A549 (cell line): ENCODE data around the gene ANKRD13A. TPM values are rescaled to one million over a fixed set of nuclear protein-coding genes. Genes with fewer than 3 reads are reported as not detected.
A peak's percentile ranks its signal among the peaks of the same experiment; 100 is the strongest.

Source experiments
- ATAC-seq, 2 experiments: fragments of 200-7000 bp in 1 of 2; fragments of >200 bp in 1 of 2; cut with Nextera tagmentation in 1 of 2; cut with Tn5 transposase in 1 of 2; 3 replicates each; pipeline versions ENCODE4 v1.8.0 to v1.9.1; 2018 to 2020; ENCODE audit warnings: mild to moderate bottlenecking in 1 of 2, moderate library complexity in 1 of 2
- CTCF ChIA-PET: fragments of 300-600 bp; sonication (Branson Sonifier 250); formaldehyde crosslinking; extraction: SDS; loops from one replicate; lab custom pipeline; 2021; ENCODE audit warnings: antibody characterized with exemption, inconsistent platforms; lab: Yijun Ruan, JAX
- POLR2A ChIA-PET: fragments of 350-600 bp; formaldehyde crosslinking; extraction: SDS; loops from one replicate; lab custom pipeline; 2021; ENCODE audit warnings: antibody characterized with exemption, inconsistent platforms; lab: Yijun Ruan, JAX
- DNase-seq, 2 experiments: peaks; one replicate each; pipeline versions ENCODE4 v3.0.0 to v3.0.0-alpha.2; 2011 to 2016; ENCODE audit warnings: low read depth in 1 of 2, low spot score in 1 of 2
- FAIRE-seq: peaks from 2 replicates; lab custom pipeline; 2011; peaks lifted over from hg19 to GRCh38; lab: Jason Lieb, UNC
- H3K27ac ChIP-seq, 2 experiments: fragments of >200 bp; sonication (Bioruptor Twin); formaldehyde crosslinking; 3 replicates each; pipeline ENCODE4 v1.5.1; 2016 to 2017
- H3K4me1 ChIP-seq: fragments of >200 bp; sonication (Bioruptor Twin); formaldehyde crosslinking; 3 replicates; pipeline ENCODE4 v1.6.1; 2016
- H3K4me2 ChIP-seq: fragments of >200 bp; sonication (Bioruptor Twin); formaldehyde crosslinking; 3 replicates; pipeline ENCODE4 v1.6.1; 2016
- H3K4me3 ChIP-seq: fragments of >200 bp; sonication (Bioruptor Twin); formaldehyde crosslinking; 3 replicates; pipeline ENCODE4 v1.5.1; 2016
- H3K9me3 ChIP-seq: fragments of >200 bp; sonication (Bioruptor Twin); formaldehyde crosslinking; 3 replicates; pipeline ENCODE4 v1.6.1; 2016
- CEBPB ChIP-seq, 2 experiments: fragments of >200 bp in 1 of 2; sonication (Bioruptor Twin) in 1 of 2; formaldehyde crosslinking in 1 of 2; IDR thresholded peaks; 2 replicates each; pipeline ENCODE4 v1.6.1; 2012 to 2016
- CHD2 ChIP-seq: fragments of 150-350 bp; IDR thresholded peaks from 2 replicates; pipeline ENCODE4 v1.6.1; 2014; ENCODE audit warnings: low read length; ENCODE audit not compliant: partially characterized antibody
- ESRRA ChIP-seq: fragments of 150-350 bp; IDR thresholded peaks from 2 replicates; pipeline ENCODE4 v1.6.1; 2014; ENCODE audit warnings: mild to moderate bottlenecking, low read length, borderline replicate concordance
- FOSB ChIP-seq: fragments of 250-450 bp; sonication (Bioruptor Pico); IDR thresholded peaks from 2 replicates; pipeline ENCODE4 v1.5.0; 2020; ENCODE audit warnings: mild to moderate bottlenecking, moderate library complexity
- HEYL ChIP-seq: fragments of 250-450 bp; sonication (Bioruptor Pico); IDR thresholded peaks from 2 replicates; pipeline ENCODE4 v1.8.0; 2021; ENCODE audit warnings: mild to moderate bottlenecking, moderate library complexity
- HOXB5 ChIP-seq: fragments of 250-450 bp; sonication (Bioruptor Pico); IDR thresholded peaks from 2 replicates; pipeline ENCODE4 v1.5.0; 2020; ENCODE audit warnings: mild to moderate bottlenecking, moderate library complexity
- JUNB ChIP-seq: fragments of >200 bp; sonication (Bioruptor Twin); formaldehyde crosslinking; IDR thresholded peaks from 2 replicates; pipeline ENCODE4 v1.6.1; 2016
- KDM1A ChIP-seq: fragments of 200-600 bp; sonication (generic); IDR thresholded peaks from 2 replicates; pipeline ENCODE4 v1.6.1; 2016; ENCODE audit warnings: low read depth, mild to moderate bottlenecking
- MAFK ChIP-seq: fragments of 450-650 bp; IDR thresholded peaks from 2 replicates; pipeline ENCODE4 v1.6.1; 2014; ENCODE audit not compliant: partially characterized antibody
- NFE2L2 ChIP-seq: fragments of 150-350 bp; conservative IDR thresholded peaks from 2 replicates; pipeline ENCODE4 v1.6.1; 2014; ENCODE audit warnings: low read length
- RAD21 ChIP-seq, 2 experiments: fragments of >200 bp in 1 of 2; sonication (Bioruptor Twin) in 1 of 2; formaldehyde crosslinking in 1 of 2; IDR thresholded peaks in 1 of 2; conservative IDR thresholded peaks in 1 of 2; 2 replicates in 1 of 2; 3 replicates in 1 of 2; pipeline ENCODE4 v1.6.1; 2012 to 2018; ENCODE audit warnings: inconsistent platforms in 1 of 2
- RARB ChIP-seq: fragments of 250-450 bp; sonication (Bioruptor Pico); IDR thresholded peaks from 2 replicates; pipeline ENCODE4 v1.8.0; 2021; ENCODE audit warnings: mild to moderate bottlenecking, moderate library complexity
- RCOR1 ChIP-seq: fragments of 150-350 bp; IDR thresholded peaks from 2 replicates; pipeline ENCODE4 v1.6.1; 2014; ENCODE audit warnings: antibody characterized with exemption, low read length, low read depth
- SMC3 ChIP-seq: fragments of >200 bp; sonication (Bioruptor Twin); formaldehyde crosslinking; IDR thresholded peaks from 3 replicates; pipeline ENCODE4 v1.6.1; 2018; ENCODE audit warnings: inconsistent platforms
- TFCP2L1 ChIP-seq: fragments of 250-450 bp; sonication (Bioruptor Pico); IDR thresholded peaks from 2 replicates; pipeline ENCODE4 v1.5.0; 2021; ENCODE audit warnings: mild to moderate bottlenecking
- ZNF302 ChIP-seq: fragments of 250-450 bp; sonication (Bioruptor Pico); IDR thresholded peaks from 2 replicates; pipeline ENCODE4 v1.9.0; 2021; ENCODE audit warnings: inconsistent platforms, mild to moderate bottlenecking, moderate library complexity
- WGBS: methylation state at CpG from one replicate; pipeline ENCODE4 v1.1.6; 2017; ENCODE audit errors: missing lambda C conversion rate; 5-methylcytosine and 5-hydroxymethylcytosine counted together
- polyA plus RNA-seq, 4 experiments: library from polyadenylated mRNA; depleted of rRNA in 3 of 4; stranded (reverse); fragments of >200 nt; fragmentation: RNase III in 1 of 4; extraction: RNeasy Plus Mini Kit Qiagen cat#74134 plus additional on column Dnase treatment in 1 of 4; gene quantifications; 2 replicates in 3 of 4; 3 replicates in 1 of 4; pipeline ENCODE4 v1.2.3, GENCODE V29; 2011 to 2017
- TF ChIP-seq, protein P1 (sequence below): fragments of 250-450 bp; sonication (Bioruptor Pico); IDR thresholded peaks from 2 replicates; pipeline ENCODE4 v1.5.0; 2020; ENCODE audit warnings: low read depth, mild to moderate bottlenecking, moderate library complexity
- TF ChIP-seq, protein P2 (sequence below): fragments of >200 bp; sonication (Bioruptor Twin); formaldehyde crosslinking; IDR thresholded peaks from 3 replicates; pipeline ENCODE4 v1.6.1; 2016
- TF ChIP-seq, protein P3 (sequence below): fragments of 250-450 bp; sonication (Bioruptor Pico); IDR thresholded peaks from 2 replicates; pipeline ENCODE4 v1.5.0; 2021; ENCODE audit warnings: mild to moderate bottlenecking, moderate library complexity, borderline replicate concordance

Gene ANKRD13A
- polyA plus RNA-seq, 2 of the 4 experiments (the other 2 are of a cell fraction): 12.1 to 23.8 TPM

DNA sequence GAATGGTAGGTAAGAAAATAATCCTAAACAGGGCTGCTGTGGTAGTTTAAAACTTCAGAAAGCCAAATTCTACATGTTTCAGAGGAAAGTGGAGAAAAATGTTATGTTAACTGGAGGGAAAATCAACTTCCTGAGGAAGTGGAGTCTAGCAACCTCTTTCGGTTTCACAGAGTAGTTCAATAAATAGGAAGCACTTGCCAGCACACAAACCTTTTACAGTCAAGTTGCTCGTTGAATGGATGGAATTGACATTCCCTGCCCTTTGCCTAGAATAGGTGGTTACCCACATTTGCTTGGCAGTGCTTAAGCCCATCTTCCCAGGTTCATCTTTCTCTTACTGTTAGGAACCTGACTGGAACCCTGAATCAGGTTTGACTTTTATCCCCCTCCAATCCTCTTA is 15.9 kb downstream of the ANKRD13A start:
- 76% methylated on average over 2 of the region's 2 CpGs for WGBS
- TF ChIP-seq ESRRA (no peak), FOSB (CRISPR knock-in tag) (no peak), JUNB (no peak), RARB (CRISPR knock-in tag) (no peak), CHD2 (no peak), SMC3 (no peak)
- H3K4me1 ChIP-seq: peaks cover 8% of the 10 kb centered on the region; the same call in 2 of the 3 replicates
- H3K9me3 ChIP-seq: no peaks in the 10 kb centered on the region
- DNase-seq: no peak
- H3K27ac ChIP-seq: no peak overlapping the region
- FAIRE-seq: no peak
- ATAC-seq: no peak
- POLR2A ChIA-PET: no interaction called here
- H3K4me3 ChIP-seq: no peak overlapping the region
- H3K4me2 ChIP-seq: no peak overlapping the region
- CTCF ChIA-PET: interaction anchor here (0.9 to 1.2 kb wide), 2 partner anchors 9 to 82 kb away, joined by 3 read pairs; no protein-coding TSS in a partner anchor

DNA sequence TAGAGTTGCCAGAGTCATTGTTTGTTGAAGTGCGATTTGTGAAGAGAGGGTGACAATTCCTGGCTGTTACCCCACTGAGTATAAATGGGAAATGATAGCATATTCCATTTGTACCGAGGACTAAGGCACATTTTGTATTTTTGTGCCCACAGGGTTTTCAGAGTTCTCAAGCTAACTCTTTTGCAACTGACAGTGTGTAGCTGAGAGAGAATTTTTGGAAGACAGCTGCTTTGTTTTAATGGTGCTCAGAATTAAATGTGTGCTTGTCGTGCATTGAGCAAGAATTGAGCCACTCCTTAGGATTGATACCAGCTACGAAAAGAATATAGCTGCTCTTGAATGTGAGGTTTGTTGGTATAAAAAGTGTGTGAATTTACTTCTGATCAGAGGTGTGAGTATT is 21.7 kb downstream of the ANKRD13A start:
- no peak for DNase-seq
- no peak overlapping the region for H3K4me2 ChIP-seq
- peaks cover 31% of the 10 kb centered on the region for H3K4me1 ChIP-seq
- TF ChIP-seq HOXB5 (CRISPR knock-in tag) (no peak), CEBPB (IDR thresholded peaks at IDR 0.05) (no peak), KDM1A (no peak), ZNF302 (CRISPR knock-in tag) (no peak), RCOR1 (no peak), FOSB (CRISPR knock-in tag) (no peak), SMC3 (no peak), HEYL (CRISPR knock-in tag) (no peak), RAD21 (conservative IDR thresholded peaks at IDR 0.05 in 1 of 2, IDR thresholded peaks at IDR 0.05 in 1 of 2) (no peak), TFCP2L1 (CRISPR knock-in tag) (no peak)
- TF ChIP-seq, protein P1, sequence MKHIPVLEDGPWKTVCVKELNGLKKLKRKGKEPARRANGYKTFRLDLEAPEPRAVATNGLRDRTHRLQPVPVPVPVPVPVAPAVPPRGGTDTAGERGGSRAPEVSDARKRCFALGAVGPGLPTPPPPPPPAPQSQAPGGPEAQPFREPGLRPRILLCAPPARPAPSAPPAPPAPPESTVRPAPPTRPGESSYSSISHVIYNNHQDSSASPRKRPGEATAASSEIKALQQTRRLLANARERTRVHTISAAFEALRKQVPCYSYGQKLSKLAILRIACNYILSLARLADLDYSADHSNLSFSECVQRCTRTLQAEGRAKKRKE (CRISPR knock-in tag): no peak
- TF ChIP-seq, protein P2, sequence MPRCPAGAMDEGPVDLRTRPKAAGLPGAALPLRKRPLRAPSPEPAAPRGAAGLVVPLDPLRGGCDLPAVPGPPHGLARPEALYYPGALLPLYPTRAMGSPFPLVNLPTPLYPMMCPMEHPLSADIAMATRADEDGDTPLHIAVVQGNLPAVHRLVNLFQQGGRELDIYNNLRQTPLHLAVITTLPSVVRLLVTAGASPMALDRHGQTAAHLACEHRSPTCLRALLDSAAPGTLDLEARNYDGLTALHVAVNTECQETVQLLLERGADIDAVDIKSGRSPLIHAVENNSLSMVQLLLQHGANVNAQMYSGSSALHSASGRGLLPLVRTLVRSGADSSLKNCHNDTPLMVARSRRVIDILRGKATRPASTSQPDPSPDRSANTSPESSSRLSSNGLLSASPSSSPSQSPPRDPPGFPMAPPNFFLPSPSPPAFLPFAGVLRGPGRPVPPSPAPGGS: no peak
- TF ChIP-seq, all 56 proteins: peak for 0
- WGBS: 90% methylated on average over 4 of the region's 4 CpGs
- H3K27ac ChIP-seq: no peak overlapping the region
- no peak overlapping the region for H3K4me3 ChIP-seq
- H3K9me3 ChIP-seq: no peaks in the 10 kb centered on the region
- ChIA-PET POLR2A (interaction anchor here (0.5 kb wide), 1 partner anchor 410 kb away, joined by 3 read pairs; no protein-coding TSS in a partner anchor), CTCF (interaction anchor here (0.6 to 1.6 kb wide), 5 partner anchors 8 to 411 kb away, joined by 3 to 4 read pairs (median 3); no protein-coding TSS in a partner anchor)
- ATAC-seq (no peak), FAIRE-seq (peak; percentile 54)

DNA sequence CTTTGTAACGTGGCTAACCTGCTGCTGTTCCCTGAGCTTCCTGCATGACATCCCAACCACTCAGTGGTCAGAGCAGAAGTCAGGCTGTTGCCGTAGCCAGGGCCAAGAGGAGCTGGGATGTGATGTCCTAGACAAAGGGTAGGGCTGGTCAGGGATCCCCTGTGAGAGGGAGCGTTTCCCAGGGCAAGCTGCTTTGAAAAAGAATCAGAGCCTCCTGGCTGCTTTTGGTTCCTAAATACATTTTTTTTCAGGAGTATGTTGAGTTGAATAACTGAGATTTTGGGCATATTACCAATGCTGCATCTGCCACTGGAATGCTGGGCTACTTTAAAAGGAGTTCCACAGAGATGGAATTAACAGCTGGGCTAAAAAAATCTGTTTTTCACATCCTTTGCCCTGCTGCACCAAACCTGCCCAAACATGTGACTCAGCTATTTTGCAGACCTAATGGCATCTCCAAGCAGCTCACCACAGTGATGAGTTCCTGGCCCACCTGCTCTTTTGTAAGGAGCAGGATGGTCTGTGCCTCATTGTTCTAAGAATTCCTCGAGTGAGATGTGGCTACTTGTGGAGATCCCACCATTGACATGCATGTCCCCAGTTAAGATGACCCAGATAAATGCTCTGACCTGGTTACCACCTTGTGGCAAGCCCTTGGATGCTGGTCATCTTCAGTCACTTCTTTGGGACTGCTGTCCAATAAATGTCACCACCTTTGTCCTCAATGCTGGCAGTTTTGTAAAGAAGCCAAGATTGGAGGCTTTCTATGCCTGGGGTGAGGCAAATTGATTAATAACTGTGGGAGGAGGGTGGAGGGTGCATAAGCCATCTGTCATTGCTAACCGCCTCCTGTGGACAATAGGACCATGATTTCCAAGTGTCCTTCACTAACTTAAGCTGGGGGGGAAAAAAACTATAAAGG is 24.1 kb downstream of the ANKRD13A start:
- peak; percentile 56; the same call in 1 of the 2 replicates for TF ChIP-seq NFE2L2
- TF ChIP-seq, protein P3, sequence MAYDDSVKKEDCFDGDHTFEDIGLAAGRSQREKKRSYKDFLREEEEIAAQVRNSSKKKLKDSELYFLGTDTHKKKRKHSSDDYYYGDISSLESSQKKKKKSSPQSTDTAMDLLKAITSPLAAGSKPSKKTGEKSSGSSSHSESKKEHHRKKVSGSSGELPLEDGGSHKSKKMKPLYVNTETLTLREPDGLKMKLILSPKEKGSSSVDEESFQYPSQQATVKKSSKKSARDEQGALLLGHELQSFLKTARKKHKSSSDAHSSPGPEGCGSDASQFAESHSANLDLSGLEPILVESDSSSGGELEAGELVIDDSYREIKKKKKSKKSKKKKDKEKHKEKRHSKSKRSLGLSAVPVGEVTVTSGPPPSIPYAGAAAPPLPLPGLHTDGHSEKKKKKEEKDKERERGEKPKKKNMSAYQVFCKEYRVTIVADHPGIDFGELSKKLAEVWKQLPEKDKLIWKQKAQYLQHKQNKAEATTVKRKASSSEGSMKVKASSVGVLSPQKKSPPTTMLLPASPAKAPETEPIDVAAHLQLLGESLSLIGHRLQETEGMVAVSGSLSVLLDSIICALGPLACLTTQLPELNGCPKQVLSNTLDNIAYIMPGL (CRISPR knock-in tag): no peak
- peak; percentile 83 for TF ChIP-seq MAFK
- no peak overlapping the region for H3K4me3 ChIP-seq
- WGBS: 88% methylated on average over 5 of the region's 5 CpGs
- peak; percentile 51 for FAIRE-seq
- peak in 1 of 2 experiments; percentile 18; a peak in 1 of 6 replicates for ATAC-seq
- DNase-seq: no peak
- H3K9me3 ChIP-seq: no peaks in the 10 kb centered on the region
- ChIA-PET CTCF (interaction anchor here (0.6 to 4.1 kb wide), 9 partner anchors 9 to 907 kb away, joined by 3 to 34 read pairs (median 3); partner anchors contain the start of genes ACACB and ARPC3), POLR2A (no interaction called here)
- H3K4me2 ChIP-seq: 0 out of 3 replicates have a peak overlapping the region, but pooled peaks have one; percentile 15
- H3K4me1 ChIP-seq: peaks cover 31% of the 10 kb centered on the region
- peak overlapping the region; percentile 23 to 64; a peak in 4 of 6 replicates for H3K27ac ChIP-seq
